AG09319 (cell line): ENCODE measurements around the gene RCL1.

Experiments
- DNase-seq: peaks from one replicate; pipeline ENCODE4 v3.0.0-alpha.2; 2010; ENCODE audit warnings: low read depth; ENCODE audit errors: extremely low read depth
- TF ChIP-seq, protein P1 (sequence below): IDR thresholded peaks from 2 replicates; pipeline ENCODE4 v1.5.1; 2011; ENCODE audit warnings: low read depth, mild to moderate bottlenecking, inconsistent platforms, low read length, moderate library complexity

Gene RCL1

DNA sequence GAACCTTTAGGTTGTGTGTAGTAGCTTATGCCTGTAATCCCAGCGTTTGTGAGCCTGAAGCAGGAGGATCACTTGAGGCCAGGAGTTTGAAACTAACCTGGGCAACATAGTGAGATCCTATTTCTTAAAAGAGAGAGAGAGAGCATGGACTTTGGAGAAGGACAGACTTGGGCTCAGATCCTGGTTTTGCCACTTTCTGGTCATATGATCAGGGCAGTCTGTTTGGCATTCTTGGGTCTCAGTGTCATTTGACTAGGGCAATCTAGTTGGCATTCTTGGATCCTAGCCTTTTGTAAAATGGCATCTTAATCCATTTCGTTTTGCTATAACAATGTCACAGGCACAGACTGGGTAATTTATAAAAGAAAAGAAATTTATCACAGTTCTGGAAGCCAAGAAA lies 28.4 kb downstream of the RCL1 start:
- TF ChIP-seq, protein P1, sequence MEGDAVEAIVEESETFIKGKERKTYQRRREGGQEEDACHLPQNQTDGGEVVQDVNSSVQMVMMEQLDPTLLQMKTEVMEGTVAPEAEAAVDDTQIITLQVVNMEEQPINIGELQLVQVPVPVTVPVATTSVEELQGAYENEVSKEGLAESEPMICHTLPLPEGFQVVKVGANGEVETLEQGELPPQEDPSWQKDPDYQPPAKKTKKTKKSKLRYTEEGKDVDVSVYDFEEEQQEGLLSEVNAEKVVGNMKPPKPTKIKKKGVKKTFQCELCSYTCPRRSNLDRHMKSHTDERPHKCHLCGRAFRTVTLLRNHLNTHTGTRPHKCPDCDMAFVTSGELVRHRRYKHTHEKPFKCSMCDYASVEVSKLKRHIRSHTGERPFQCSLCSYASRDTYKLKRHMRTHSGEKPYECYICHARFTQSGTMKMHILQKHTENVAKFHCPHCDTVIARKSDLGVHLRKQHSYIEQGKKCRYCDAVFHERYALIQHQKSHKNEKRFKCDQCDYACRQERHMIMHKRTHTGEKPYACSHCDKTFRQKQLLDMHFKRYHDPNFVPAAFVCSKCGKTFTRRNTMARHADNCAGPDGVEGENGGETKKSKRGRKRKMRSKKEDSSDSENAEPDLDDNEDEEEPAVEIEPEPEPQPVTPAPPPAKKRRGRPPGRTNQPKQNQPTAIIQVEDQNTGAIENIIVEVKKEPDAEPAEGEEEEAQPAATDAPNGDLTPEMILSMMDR, result no peak
- DNase-seq, result no peak

DNA sequence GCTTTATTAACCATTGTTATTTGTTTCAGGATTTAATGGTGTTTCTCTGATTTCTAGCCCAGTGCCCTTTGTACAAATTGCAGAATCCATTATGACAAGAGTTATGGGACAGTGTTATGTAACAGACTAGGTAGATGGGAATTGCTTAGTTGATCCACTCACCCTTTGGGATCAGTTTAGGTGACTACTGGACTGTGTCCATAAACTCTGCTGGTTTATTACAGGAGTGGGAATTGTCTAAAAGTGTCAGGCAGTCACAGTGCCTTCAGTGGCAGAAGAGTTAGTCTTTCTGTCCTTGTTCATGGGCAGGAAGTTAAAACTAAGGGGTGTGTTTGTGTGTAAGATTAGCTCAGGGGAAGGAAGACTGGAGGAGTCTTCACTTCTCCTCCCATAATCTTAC lies 29.3 kb downstream of the RCL1 start:
- TF ChIP-seq, protein P1, result no peak
- DNase-seq, result no peak

DNA sequence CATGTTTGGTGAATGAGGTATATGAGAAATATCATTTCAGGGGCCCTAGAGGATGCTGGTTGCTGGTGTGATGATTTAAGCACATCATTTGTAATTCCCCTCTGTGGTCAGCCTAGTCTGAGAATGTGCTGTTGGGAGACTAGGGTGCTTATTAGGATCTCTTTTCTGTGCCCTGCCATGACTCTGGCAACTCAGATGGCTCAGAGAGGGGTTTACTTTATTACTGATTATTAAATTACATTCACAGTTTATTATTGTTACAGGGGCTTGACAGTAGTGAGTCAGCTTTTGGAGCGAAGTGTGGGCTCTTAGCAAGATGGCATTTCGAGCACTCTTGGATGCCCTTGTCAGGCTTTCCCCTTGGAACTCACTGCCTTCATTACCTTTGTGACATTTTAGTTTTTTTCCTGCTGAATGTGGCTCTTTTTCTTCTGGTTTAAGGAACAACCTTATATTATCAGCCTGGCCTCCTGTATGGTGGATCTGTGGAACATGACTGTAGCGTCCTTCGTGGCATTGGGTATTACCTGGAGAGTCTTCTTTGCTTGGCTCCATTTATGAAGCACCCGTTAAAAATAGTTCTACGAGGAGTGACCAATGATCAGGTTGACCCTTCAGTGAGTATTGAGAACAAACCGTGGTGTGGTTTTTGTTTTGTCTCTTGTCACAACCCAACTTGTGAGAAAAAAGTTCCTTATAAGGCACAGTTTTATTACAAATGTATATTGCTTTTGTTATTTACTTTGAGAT lies 33.8 kb downstream of the RCL1 start:
- TF ChIP-seq, protein P1, result no peak
- no peak for DNase-seq

DNA sequence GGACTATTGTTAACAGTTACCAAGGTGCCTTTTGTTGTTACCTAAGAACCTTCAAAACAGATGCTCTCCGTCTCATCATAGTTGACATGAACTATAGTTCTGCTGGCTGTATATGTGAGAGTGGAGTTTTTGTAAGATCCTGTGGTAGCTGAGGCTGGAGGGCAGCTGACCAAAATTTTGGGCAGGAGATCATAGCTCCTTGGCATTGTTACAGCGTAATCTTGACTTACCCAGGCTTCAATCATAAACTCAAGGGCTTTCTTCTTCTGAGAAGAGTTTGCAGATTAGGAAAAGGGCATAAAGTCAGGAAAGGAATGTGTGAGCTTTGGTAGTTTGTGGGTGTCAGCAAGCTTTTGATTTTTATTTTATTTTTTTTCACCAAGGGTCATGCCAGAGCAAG lies 34.5 kb downstream of the RCL1 start:
- TF ChIP-seq, protein P1, result no peak
- no peak for DNase-seq

DNA sequence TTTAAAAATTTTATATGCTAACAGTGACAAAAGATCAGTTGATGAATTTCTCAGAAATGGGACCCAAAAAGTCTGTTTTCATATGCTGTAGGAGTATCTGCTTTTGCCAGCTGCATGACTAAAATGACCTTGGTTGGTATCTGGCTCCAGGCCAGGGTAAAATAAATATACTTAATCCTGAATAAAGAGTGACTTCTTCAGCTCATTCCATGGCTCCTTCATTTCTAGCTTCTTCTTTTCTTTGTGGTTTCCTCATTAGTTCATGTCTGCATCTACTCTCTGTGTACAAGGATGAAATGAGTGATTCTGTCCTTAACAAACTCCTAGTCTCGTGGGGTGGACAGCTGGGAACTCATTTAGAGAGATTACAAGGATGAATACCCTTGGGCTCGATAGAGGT lies 36.0 kb downstream of the RCL1 start:
- no peak for DNase-seq
- TF ChIP-seq, protein P1, result no peak

DNA sequence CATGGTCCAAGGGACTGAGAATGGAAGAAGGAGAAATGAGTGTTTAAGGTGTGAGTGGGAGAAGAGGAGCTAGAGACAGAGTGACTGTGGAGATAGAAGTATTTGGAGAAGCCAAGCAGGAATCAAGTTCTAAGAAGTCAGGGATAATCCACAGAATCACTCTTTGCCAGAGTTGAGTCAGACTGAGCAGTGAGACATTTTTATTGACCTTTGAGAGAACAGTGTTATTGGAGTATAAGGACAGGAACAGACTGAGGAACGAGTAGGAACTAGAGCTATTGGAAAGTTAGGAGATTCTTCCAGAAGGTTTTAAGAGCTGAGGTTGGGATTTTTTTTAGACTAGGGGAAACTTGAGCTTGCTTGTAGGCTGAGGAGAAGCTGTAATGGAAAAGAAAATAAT lies 37.2 kb downstream of the RCL1 start:
- TF ChIP-seq, protein P1, result no peak
- DNase-seq, result no peak

DNA sequence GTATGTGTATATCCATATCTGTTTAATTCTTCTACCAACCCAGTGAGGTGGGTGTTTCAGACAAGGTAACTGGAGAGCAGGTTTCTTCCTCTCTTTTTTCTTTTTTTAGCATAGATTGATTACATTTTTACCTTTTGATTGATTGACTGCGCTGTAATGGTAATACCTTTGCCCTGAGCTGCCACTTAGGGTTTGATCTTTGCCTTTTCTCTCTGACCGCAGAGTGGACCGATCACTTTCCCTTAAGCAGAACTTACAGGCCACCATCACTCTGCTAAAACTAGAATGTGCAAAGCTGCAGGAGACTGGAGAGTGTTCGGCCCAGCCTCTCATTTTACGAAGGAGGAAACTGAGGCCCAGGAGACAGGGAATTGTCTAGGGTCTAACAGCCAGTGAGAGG lies 38.0 kb downstream of the RCL1 start:
- no peak for DNase-seq
- TF ChIP-seq, protein P1, result no peak
